ENCODE data around the gene ADRM1. TPM values are rescaled to one million over a fixed set of nuclear protein-coding genes. Genes with fewer than 3 reads are reported as not detected.

ADRM1 gene
- total RNA-seq, 1 donor: 81.3 TPM

GRCh38 chr20:62344092-62344491, 41.3 kb downstream of the ADRM1 start:
- no peak for TF ChIP-seq CTCF (IDR thresholded peaks at IDR 0.05; ENCODE audit: insufficient read depth, low read length)
- DNase-seq (ENCODE audit: low read depth): no peak

GRCh38 chr20:62344782-62345181, 42.0 kb downstream of the ADRM1 start:
- no peak for TF ChIP-seq CTCF (IDR thresholded peaks at IDR 0.05; ENCODE audit: insufficient read depth, low read length)
- no peak overlapping the region for H3K4me3 ChIP-seq (ENCODE audit: low read depth, low read length)
- DNase-seq (ENCODE audit: low read depth): no peak

More at GRCh38 chr20:62344092-62344491, 41.3 kb downstream of the ADRM1 start:
- no peak overlapping the region for H3K4me3 ChIP-seq (ENCODE audit: low read depth, low read length)

- no peak for TF ChIP-seq CTCF (IDR thresholded peaks at IDR 0.05; ENCODE audit: insufficient read depth, low read length)
- no peak overlapping the region for H3K4me3 ChIP-seq (ENCODE audit: low read depth, low read length)
- DNase-seq (ENCODE audit: low read depth): no peak
These were observed 43.0 kb downstream of the ADRM1 start for GRCh38 chr20:62345681-62346370.

GRCh38 chr20:62346398-62347150, 43.8 kb downstream of the ADRM1 start:
- TF ChIP-seq CTCF (IDR thresholded peaks at IDR 0.05; ENCODE audit: insufficient read depth, low read length): no peak
- no peak for DNase-seq (ENCODE audit: low read depth)
- H3K4me3 ChIP-seq (ENCODE audit: low read depth, low read length): no peak overlapping the region

GRCh38 chr20:62347151-62347404, 44.3 kb downstream of the ADRM1 start:
- no peak for TF ChIP-seq CTCF (IDR thresholded peaks at IDR 0.05; ENCODE audit: insufficient read depth, low read length)
- H3K4me3 ChIP-seq (ENCODE audit: low read depth, low read length): no peak overlapping the region
- DNase-seq (ENCODE audit: low read depth): no peak

- no peak for TF ChIP-seq CTCF (IDR thresholded peaks at IDR 0.05; ENCODE audit: insufficient read depth, low read length)
- H3K4me3 ChIP-seq (ENCODE audit: low read depth, low read length): no peak overlapping the region
- no peak for DNase-seq (ENCODE audit: low read depth)
These were observed 44.6 kb downstream of the ADRM1 start for GRCh38 chr20:62347445-62347844.

Data from fibroblast of the aortic adventitia (primary cell).